HL-60/S4 treated with phorbol 12-myristate 13-acetate at 8.2 ng/mL for 4 days and 3 days (cell line): ENCODE results near the gene RNF181.
"Not testable (repeated sequence)": the region's sequence is repeated elsewhere in the genome, so short reads cannot be mapped to it uniquely, and the experiment has no call there.

Source experiments
- in situ Hi-C: fragments of 300-500 bp; cut with MboI; formaldehyde crosslinking; loops from 2 replicates; pipeline ENCODE4 v1.15.0; 2022; ENCODE audit warnings: low sequenced_read_pairs

Gene RNF181

GRCh38 chr2:85575739-85576138 is 19.8 kb upstream of the RNF181 start:
- in situ Hi-C loops, result no loop called here

GRCh38 chr2:85577063-85577385 is 18.5 kb upstream of the RNF181 start:
- in situ Hi-C loops, result no loop called here

GRCh38 chr2:85577386-85578242 is 17.9 kb upstream of the RNF181 start, which contains the start of gene VAMP8:
VAMP8 (plus strand) TSS chr2:85577586; CDS start chr2:85577647, 61 bp downstream.
- in situ Hi-C loops, result no loop called here

- in situ Hi-C loops, result no loop called here
Observed at GRCh38 chr2:85578243-85579180, 17.0 kb upstream of the RNF181 start.

GRCh38 chr2:85579266-85579935 is 16.1 kb upstream of the RNF181 start:
- in situ Hi-C loops, result no loop called here

GRCh38 chr2:85580206-85580605 is 15.3 kb upstream of the RNF181 start:
- in situ Hi-C loops, result no loop called here

GRCh38 chr2:85582492-85582891 is 13.1 kb upstream of the RNF181 start:
- in situ Hi-C loops, result no loop called here

- in situ Hi-C loops, result no loop called here
Observed at GRCh38 chr2:85583667-85584353, 11.7 kb upstream of the RNF181 start.

- in situ Hi-C loops, result no loop called here
Observed at GRCh38 chr2:85584354-85584856, 11.1 kb upstream of the RNF181 start, which contains the start of gene VAMP5. VAMP5 (plus strand) TSS chr2:85584431; CDS start chr2:85584491, 60 bp downstream.

GRCh38 chr2:85584857-85585780 is 10.4 kb upstream of the RNF181 start:
- in situ Hi-C loops, result no loop called here

- in situ Hi-C loops, result no loop called here
Observed at GRCh38 chr2:85585781-85586105, 9.8 kb upstream of the RNF181 start.

- in situ Hi-C loops, result no loop called here
Observed at GRCh38 chr2:85588236-85588635, 7.3 kb upstream of the RNF181 start.

- in situ Hi-C loops, result no loop called here
Observed at GRCh38 chr2:85588645-85589044, 6.9 kb upstream of the RNF181 start.

GRCh38 chr2:85589181-85589580 is 6.4 kb upstream of the RNF181 start:
- in situ Hi-C loops, result no loop called here

GRCh38 chr2:85589982-85590791 is 5.4 kb upstream of the RNF181 start:
- in situ Hi-C loops, result no loop called here

- in situ Hi-C loops, result no loop called here
Observed at GRCh38 chr2:85590950-85591349, 4.6 kb upstream of the RNF181 start.

GRCh38 chr2:85591563-85591962 is 4.0 kb upstream of the RNF181 start:
- in situ Hi-C loops, result no loop called here

GRCh38 chr2:85592299-85592698 is 3.2 kb upstream of the RNF181 start:
- in situ Hi-C loops, result not testable (repeated sequence)

- in situ Hi-C loops, result no loop called here
Observed at GRCh38 chr2:85593023-85593422, 2.5 kb upstream of the RNF181 start.
